PFSK-1 (cell line): ENCODE data around the gene ST6GALNAC3.

Source experiments
- POLR2AphosphoS5 ChIP-seq: IDR thresholded peaks from 2 replicates; pipeline ENCODE4 v1.6.1; 2012; ENCODE audit warnings: low read depth, mild to moderate bottlenecking, control low read depth, low read length, moderate library complexity
- SIN3A ChIP-seq: IDR thresholded peaks from 2 replicates; pipeline ENCODE4 v1.6.1; 2012; ENCODE audit warnings: mild to moderate bottlenecking, low read length, moderate library complexity, borderline replicate concordance; ENCODE audit not compliant: insufficient read depth
- TAF1 ChIP-seq: IDR thresholded peaks from 2 replicates; pipeline ENCODE4 v1.6.1; 2012; ENCODE audit warnings: low read length, control low read depth, borderline replicate concordance; ENCODE audit not compliant: insufficient read depth

- TF ChIP-seq POLR2AphosphoS5 (no peak), TAF1 (no peak), SIN3A (no peak)
Observed at GRCh38 chr1:76075877-76076276, 1.3 kb downstream of the ST6GALNAC3 start.
